Lung (tissue), 12 donors: ENCODE data around the gene SLC3A2. TPM values are rescaled to one million over a fixed set of nuclear protein-coding genes. Genes with fewer than 3 reads are reported as not detected.

Experiments used
- ATAC-seq: fragments of 200-7000 bp; cut with Tn5 transposase; one replicate; pipeline ENCODE4 v1.9.1; 2020; ENCODE audit warnings: moderate number of reproducible peaks; ENCODE audit not compliant: insufficient read depth, low FRiP score
- DNase-seq, 3 donors: peaks; one replicate each; pipeline ENCODE4 v3.0.0-alpha.2; 2013 to 2017
- H3K27ac ChIP-seq, 2 donors: one replicate each; pipeline ENCODE4 v1.5.1; 2013; ENCODE audit warnings: mild to moderate bottlenecking in 2 of 2, moderate library complexity in 2 of 2, control low read depth in 1 of 2, inconsistent platforms in 1 of 2, low read depth in 1 of 2, low read length in 1 of 2
- H3K27me3 ChIP-seq, 3 donors: one replicate each; pipeline ENCODE4 v1.5.1; 2013; ENCODE audit warnings: low read length in 2 of 3; ENCODE audit not compliant: control insufficient read depth in 3 of 3, insufficient read depth in 3 of 3
- H3K36me3 ChIP-seq, 4 donors: one replicate each; pipeline ENCODE4 v1.5.1; 2013; ENCODE audit warnings: low read length in 4 of 4, mild to moderate bottlenecking in 1 of 4, moderate library complexity in 1 of 4; ENCODE audit not compliant: control insufficient read depth in 4 of 4, insufficient read depth in 4 of 4
- H3K4me1 ChIP-seq, 5 donors: one replicate each; pipeline ENCODE4 v1.5.1; 2013; ENCODE audit warnings: low read length in 5 of 5, mild to moderate bottlenecking in 2 of 5, moderate library complexity in 1 of 5; ENCODE audit not compliant: control insufficient read depth in 5 of 5, insufficient read depth in 5 of 5
- H3K4me3 ChIP-seq: one replicate; pipeline ENCODE4 v1.5.1; 2013; ENCODE audit warnings: mild to moderate bottlenecking, control low read depth, moderate library complexity
- H3K9ac ChIP-seq, 2 donors: one replicate each; pipeline ENCODE4 v1.5.1; 2013; ENCODE audit warnings: low read length in 2 of 2, control low read depth in 1 of 2; ENCODE audit not compliant: insufficient read depth in 1 of 2
- H3K9me3 ChIP-seq, 4 donors: one replicate each; pipeline ENCODE4 v1.5.1; 2013; ENCODE audit warnings: low read length in 3 of 4, mild to moderate bottlenecking in 1 of 4, moderate library complexity in 1 of 4; ENCODE audit not compliant: control insufficient read depth in 4 of 4, insufficient read depth in 3 of 4
- CTCF ChIP-seq: IDR thresholded peaks from 2 replicates; pipeline ENCODE4 v1.5.1; 2012; ENCODE audit warnings: mild to moderate bottlenecking; ENCODE audit errors: control extremely low read depth, extremely low read depth
- WGBS, 2 donors: extraction: QIAGEN DNeasy Blood & Tissue Kit; methylation state at CpG; one replicate each; pipeline ENCODE4 v1.1.7; 2013; 5-methylcytosine and 5-hydroxymethylcytosine counted together
- polyA plus RNA-seq, 2 donors: library from polyadenylated mRNA; stranded (reverse); fragments of 200-250 nt; gene quantifications; one replicate each; pipeline ENCODE4 v1.2.1, GENCODE V29; 2013
- total RNA-seq, 2 donors: library from RNA; depleted of rRNA in 1 of 2; stranded (reverse); fragments of >200 nt in 1 of 2; gene quantifications; one replicate each; pipeline ENCODE4 v1.2.1, GENCODE V29; 2014 to 2021
- donor health status: control.
- donor health status: control.
- donor health status: Bipolar disorder and iron deficiency.
- donor health status: healthy.
- donor health status: DM: yes; HTN: yes; CAD: no.

Gene SLC3A2
- total and polyA plus RNA-seq, 4 donors: 151 to 265 (median 211) TPM

- TF ChIP-seq CTCF: no peak
- DNase-seq (no peak), ATAC-seq (no peak)
- Histone ChIP-seq H3K36me3 (peaks cover 0 to 1% (median 0%) of the 10 kb centered on the region in 4 donors), H3K9ac (no peak overlapping the region), H3K4me3 (no peak overlapping the region), H3K27ac (no peak overlapping the region), H3K4me1 (peaks cover 4 to 13% (median 8%) of the 10 kb centered on the region in 5 donors), H3K27me3 (no peaks in the 10 kb centered on the region), H3K9me3 (no peaks in the 10 kb centered on the region)
- whole genome bisulfite sequencing, 2 donors: 87 to 94% methylated on average over 7 of the region's 7 CpGs
Measured at GRCh38 chr11:62875698-62876478, 4.8 kb upstream of the SLC3A2 start.

- peaks cover 0 to 5% (median 0%) of the 10 kb centered on the region in 4 donors for H3K36me3 ChIP-seq
- ATAC-seq: no peak
- no peaks in the 10 kb centered on the region for H3K9me3 ChIP-seq
- H3K27ac ChIP-seq: no peak overlapping the region
- WGBS, 2 donors: 86 to 96% methylated on average over 6 of the region's 6 CpGs
- H3K27me3 ChIP-seq: no peaks in the 10 kb centered on the region
- no peak overlapping the region for H3K4me3 ChIP-seq
- peaks cover 4 to 13% (median 8%) of the 10 kb centered on the region in 5 donors for H3K4me1 ChIP-seq
- TF ChIP-seq CTCF: no peak
- no peak for DNase-seq
- H3K9ac ChIP-seq: no peak overlapping the region
Measured at GRCh38 chr11:62876712-62877111, 4.0 kb upstream of the SLC3A2 start.

- Histone ChIP-seq H3K36me3 (peaks cover 10 to 23% (median 16%) of the 10 kb centered on the region in 4 donors), H3K9me3 (no peaks in the 10 kb centered on the region), H3K4me3 (no peak overlapping the region), H3K4me1 (peaks cover 7 to 35% (median 20%) of the 10 kb centered on the region in 5 donors), H3K9ac (peak overlapping the region; percentile 70 to 98), H3K27ac (peak overlapping the region; percentile 73 to 96), H3K27me3 (no peaks in the 10 kb centered on the region)
- ATAC-seq (no peak), DNase-seq (peak in 2 of 3 donors; percentile 38 to 71)
- 58 to 68% methylated on average over 7 of the region's 7 CpGs for WGBS, 2 donors
- no peak for TF ChIP-seq CTCF
Measured at GRCh38 chr11:62879235-62879978, 1.3 kb upstream of the SLC3A2 start.
